Sigmoid colon (tissue), 7 donors: ENCODE results near the gene TUBB4A. TPM values are rescaled to one million over a fixed set of nuclear protein-coding genes. Genes with fewer than 3 reads are reported as not detected.
"Not testable (repeated sequence)": the region's sequence is repeated elsewhere in the genome, so short reads cannot be mapped to it uniquely, and the experiment has no call there.

ENCODE experiments used
- DNase-seq: peaks from one replicate; pipeline ENCODE4 v3.0.0-alpha.2; 2019
- H3K27ac ChIP-seq, 4 donors: fragments of 200-600 bp; sonication (generic); one replicate each; pipeline ENCODE4 v1.5.1; 2016 to 2019; ENCODE audit warnings: mild to moderate bottlenecking in 1 of 4
- H3K27me3 ChIP-seq, 3 donors: fragments of 200-600 bp; sonication (generic); one replicate each; pipeline ENCODE4 v1.5.1; 2019; ENCODE audit warnings: mild to moderate bottlenecking in 1 of 3
- H3K36me3 ChIP-seq, 4 donors: fragments of 200-600 bp; sonication (generic); one replicate each; pipeline ENCODE4 v1.5.1; 2016 to 2019
- H3K4me1 ChIP-seq, 4 donors: fragments of 200-600 bp; sonication (generic); one replicate each; pipeline ENCODE4 v1.5.1; 2017 to 2019
- H3K4me3 ChIP-seq, 4 donors: fragments of 200-600 bp; sonication (generic); one replicate each; pipeline ENCODE4 v1.5.1; 2017 to 2019; ENCODE audit warnings: mild to moderate bottlenecking in 2 of 4, moderate library complexity in 1 of 4
- H3K9me3 ChIP-seq, 4 donors: fragments of 200-600 bp in 3 of 4; sonication (generic) in 3 of 4; one replicate each; pipeline versions ENCODE4 v1.5.1 to v1.6.1; 2013 to 2019
- EP300 ChIP-seq, 4 donors: sonication (generic); formaldehyde crosslinking; IDR thresholded peaks; one replicate each; pipeline ENCODE4 v1.6.1; 2017; ENCODE audit warnings: antibody characterized with exemption in 4 of 4
- POLR2A ChIP-seq, 2 donors: fragments of 450-650 bp; IDR thresholded peaks; one replicate each; pipeline ENCODE4 v1.6.1; 2016; ENCODE audit warnings: antibody characterized with exemption in 2 of 2, mild to moderate bottlenecking in 2 of 2, moderate library complexity in 2 of 2
- POLR2AphosphoS5 ChIP-seq, 4 donors: sonication (generic); formaldehyde crosslinking; IDR thresholded peaks; one replicate each; pipeline ENCODE4 v1.6.1; 2017; ENCODE audit warnings: antibody characterized with exemption in 4 of 4
- WGBS, 2 donors: extraction: QIAGEN DNeasy Blood & Tissue Kit; methylation state at CpG; one replicate each; pipeline ENCODE4 v1.1.7; 2013; 5-methylcytosine and 5-hydroxymethylcytosine counted together
- intact Hi-C: fragments of 100-400 bp; cut with DNase I; formaldehyde crosslinking; loops from one replicate; pipeline ENCODE4 v1.15.1; 2023
- polyA plus RNA-seq, 3 donors: library from polyadenylated mRNA; stranded (reverse); fragments of 200-250 nt; gene quantifications; one replicate each; pipeline ENCODE4 v1.2.3, GENCODE V29; 2013
- total RNA-seq, 4 donors: library from RNA; depleted of rRNA; stranded (reverse); fragments of >200 nt; gene quantifications; one replicate each; pipeline ENCODE4 v1.1.0, GENCODE V29; 2016
- TF ChIP-seq, protein P1 (sequence below), 4 experiments: fragments of 450-650 bp in 3 of 4; fragments of 200-600 bp in 1 of 4; IDR thresholded peaks; one replicate each; pipeline ENCODE4 v1.5.1; 2016 to 2019; ENCODE audit warnings: antibody characterized with exemption in 4 of 4, mild to moderate bottlenecking in 3 of 4, moderate library complexity in 2 of 4
- donor health status: healthy with polysubstance abuse.
- donor health status: Bipolar disorder and iron deficiency.
- donor health status: healthy.

The TUBB4A gene
- total and polyA plus RNA-seq, 7 donors: under 0.01 to 6.1 (median 2.4) TPM; not detected in 1

DNA sequence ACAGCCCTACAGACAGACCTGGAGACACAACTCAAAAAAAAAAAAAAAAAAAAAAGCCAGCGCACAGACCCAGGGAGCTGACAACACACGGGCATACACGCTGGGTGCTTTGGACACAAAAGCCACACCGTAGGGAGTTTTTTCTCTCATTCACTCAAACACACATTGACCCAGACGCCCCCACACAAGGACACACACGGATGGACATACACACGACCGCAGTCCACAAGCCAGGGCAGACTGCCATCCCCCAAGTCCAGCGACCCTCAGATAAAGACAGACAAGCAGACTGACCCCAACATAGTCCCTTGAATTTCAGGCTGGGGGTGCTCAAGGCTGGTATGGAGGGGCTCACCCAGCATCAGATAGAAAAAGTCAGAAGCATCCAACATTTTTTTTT lies 12.0 kb upstream of the TUBB4A start:
- intact Hi-C loops: no loop called here
- Histone ChIP-seq H3K4me1 (peaks cover 0 to 14% (median 10%) of the 10 kb centered on the region in 4 donors), H3K27me3 (no peaks in the 10 kb centered on the region), H3K36me3 (no peaks in the 10 kb centered on the region), H3K9me3 (no peaks in the 10 kb centered on the region), H3K27ac (no peak overlapping the region), H3K4me3 (no peak overlapping the region)
- 77 to 78% methylated on average over 9 of the region's 9 CpGs for WGBS, 2 donors
- DNase-seq: no peak
- no peak for TF ChIP-seq POLR2A (IDR thresholded peaks at IDR 0.05)
- no peak for TF ChIP-seq EP300 (IDR thresholded peaks at IDR 0.05)
- TF ChIP-seq POLR2AphosphoS5 (IDR thresholded peaks at IDR 0.05): no peak
- TF ChIP-seq, protein P1, sequence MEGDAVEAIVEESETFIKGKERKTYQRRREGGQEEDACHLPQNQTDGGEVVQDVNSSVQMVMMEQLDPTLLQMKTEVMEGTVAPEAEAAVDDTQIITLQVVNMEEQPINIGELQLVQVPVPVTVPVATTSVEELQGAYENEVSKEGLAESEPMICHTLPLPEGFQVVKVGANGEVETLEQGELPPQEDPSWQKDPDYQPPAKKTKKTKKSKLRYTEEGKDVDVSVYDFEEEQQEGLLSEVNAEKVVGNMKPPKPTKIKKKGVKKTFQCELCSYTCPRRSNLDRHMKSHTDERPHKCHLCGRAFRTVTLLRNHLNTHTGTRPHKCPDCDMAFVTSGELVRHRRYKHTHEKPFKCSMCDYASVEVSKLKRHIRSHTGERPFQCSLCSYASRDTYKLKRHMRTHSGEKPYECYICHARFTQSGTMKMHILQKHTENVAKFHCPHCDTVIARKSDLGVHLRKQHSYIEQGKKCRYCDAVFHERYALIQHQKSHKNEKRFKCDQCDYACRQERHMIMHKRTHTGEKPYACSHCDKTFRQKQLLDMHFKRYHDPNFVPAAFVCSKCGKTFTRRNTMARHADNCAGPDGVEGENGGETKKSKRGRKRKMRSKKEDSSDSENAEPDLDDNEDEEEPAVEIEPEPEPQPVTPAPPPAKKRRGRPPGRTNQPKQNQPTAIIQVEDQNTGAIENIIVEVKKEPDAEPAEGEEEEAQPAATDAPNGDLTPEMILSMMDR (IDR thresholded peaks at IDR 0.05): no peak

DNA sequence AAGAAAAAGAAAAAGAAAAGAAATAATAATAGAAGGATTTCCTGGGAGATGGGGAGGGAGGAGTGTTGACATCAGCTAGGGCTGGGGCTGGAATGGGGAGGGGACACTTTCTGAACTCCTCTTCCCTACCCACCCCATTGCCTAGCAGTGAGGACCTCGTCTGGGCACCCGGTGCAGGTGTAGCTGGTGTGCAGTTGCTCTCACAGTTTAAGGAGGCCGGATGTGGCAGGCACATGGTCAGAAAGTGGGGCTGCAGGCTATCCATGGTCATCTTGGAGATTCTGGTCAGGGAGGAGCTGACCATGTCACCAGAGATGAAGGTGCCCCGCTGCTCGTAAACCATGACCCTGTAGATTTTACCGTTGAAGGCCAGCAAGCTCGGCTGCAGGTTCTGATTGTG lies 8.5 kb upstream of the TUBB4A start:
- TF ChIP-seq EP300 (IDR thresholded peaks at IDR 0.05) (no peak), POLR2AphosphoS5 (IDR thresholded peaks at IDR 0.05) (no peak), POLR2A (IDR thresholded peaks at IDR 0.05) (no peak)
- TF ChIP-seq, protein P1 (IDR thresholded peaks at IDR 0.05): no peak
- Histone ChIP-seq H3K27me3 (no peaks in the 10 kb centered on the region), H3K4me3 (no peak overlapping the region), H3K36me3 (no peaks in the 10 kb centered on the region), H3K27ac (no peak overlapping the region), H3K4me1 (no peaks in the 10 kb centered on the region), H3K9me3 (no peaks in the 10 kb centered on the region)
- WGBS, 2 donors: 83 to 85% methylated on average over 7 of the region's 7 CpGs
- DNase-seq: no peak
- intact Hi-C loops: no loop called here

- Histone ChIP-seq H3K4me1 (no peaks in the 10 kb centered on the region), H3K27me3 (peaks cover 0 to 3% (median 0%) of the 10 kb centered on the region in 3 donors), H3K4me3 (no peak overlapping the region), H3K36me3 (no peaks in the 10 kb centered on the region), H3K27ac (no peak overlapping the region), H3K9me3 (no peaks in the 10 kb centered on the region)
- peak; percentile 70 for DNase-seq
- intact Hi-C loops: no loop called here
- WGBS, 2 donors: 68 to 85% methylated on average over 20 of the region's 20 CpGs
- TF ChIP-seq POLR2A (IDR thresholded peaks at IDR 0.05) (no peak), EP300 (IDR thresholded peaks at IDR 0.05) (no peak), POLR2AphosphoS5 (IDR thresholded peaks at IDR 0.05) (no peak)
Observed at GRCh38 chr19:6509118-6509971, 7.2 kb upstream of the TUBB4A start.

- H3K4me3 ChIP-seq, H3K27ac ChIP-seq, H3K36me3 ChIP-seq, DNase-seq, H3K9me3 ChIP-seq, intact Hi-C loops, H3K4me1 ChIP-seq: not testable (repeated sequence)
- peaks cover 0 to 13% (median 0%) of the 10 kb centered on the region in 3 donors for H3K27me3 ChIP-seq
- 82 to 84% methylated on average over 9 of the region's 9 CpGs for WGBS, 2 donors
Observed at GRCh38 chr19:6508028-6508771, 6.1 kb upstream of the TUBB4A start.

DNA sequence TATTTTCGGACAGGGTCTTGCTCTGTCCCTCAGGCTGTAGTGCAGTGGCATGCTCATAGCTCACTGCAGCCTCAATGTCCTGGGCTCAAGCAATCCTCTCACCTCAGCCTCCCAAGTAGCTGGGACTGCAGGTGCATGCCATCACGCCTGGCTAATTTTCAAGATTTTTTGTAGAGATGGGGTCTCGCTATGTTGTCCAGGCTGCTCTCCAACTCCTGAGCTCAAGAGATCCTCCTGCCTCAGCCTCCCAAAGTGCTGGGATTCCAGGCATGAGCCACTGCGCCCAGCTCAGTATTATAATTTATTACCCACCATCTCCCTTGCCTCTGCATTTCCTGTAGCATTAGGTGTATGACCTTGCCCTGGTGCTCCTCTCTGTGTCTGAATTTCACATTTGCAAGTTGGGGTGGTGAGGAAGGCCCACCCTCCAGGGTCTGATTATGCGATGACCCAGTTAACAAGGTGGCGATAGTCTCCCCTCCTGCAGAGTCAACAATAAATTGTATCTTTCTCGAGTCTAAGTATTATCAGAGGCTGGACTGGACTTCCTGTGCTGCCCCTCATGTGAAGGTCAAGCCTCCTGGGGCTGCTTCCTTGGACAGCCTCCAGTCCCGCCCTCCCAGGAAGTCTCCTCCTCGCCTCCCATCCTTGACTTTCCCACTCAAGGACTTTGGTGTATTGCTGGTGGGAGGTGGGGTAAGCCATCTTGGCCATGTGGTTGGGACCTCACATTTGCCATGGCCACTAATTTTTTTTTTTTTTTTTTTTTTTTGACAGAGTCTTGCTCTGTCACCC lies 1.5 kb upstream of the TUBB4A start:
- intact Hi-C loops: no loop called here
- no peaks in the 10 kb centered on the region for H3K9me3 ChIP-seq
- whole genome bisulfite sequencing, 2 donors: 69 to 81% methylated on average over 9 of the region's 9 CpGs

More for the DNA sequence above, 1.5 kb upstream of the TUBB4A start:
- Histone ChIP-seq H3K4me1 (peaks cover 0 to 13% (median 13%) of the 10 kb centered on the region in 4 donors), H3K4me3 (no peak overlapping the region), H3K27ac (no peak overlapping the region), H3K36me3 (no peaks in the 10 kb centered on the region), H3K27me3 (peaks cover 18 to 44% (median 24%) of the 10 kb centered on the region in 3 donors)
- TF ChIP-seq POLR2AphosphoS5 (IDR thresholded peaks at IDR 0.05): no peak
- no peak for TF ChIP-seq POLR2A (IDR thresholded peaks at IDR 0.05)
- TF ChIP-seq EP300 (IDR thresholded peaks at IDR 0.05): no peak
- TF ChIP-seq, protein P1 (IDR thresholded peaks at IDR 0.05): no peak
- DNase-seq: no peak
